Left colon (tissue), 2 donors: Measurements from ENCODE around the gene S100PBP. TPM values are rescaled to one million over a fixed set of nuclear protein-coding genes. Genes with fewer than 3 reads are reported as not detected.

ENCODE experiments used
- ATAC-seq: fragments of 200-7000 bp; cut with Tn5 transposase; one replicate; pipeline ENCODE4 v1.9.1; 2020; ENCODE audit warnings: mild to moderate bottlenecking, moderate library complexity
- DNase-seq, 2 donors: peaks; one replicate each; pipeline ENCODE4 v3.0.0-alpha.2; 2020
- intact Hi-C, 2 donors: fragments of 100-400 bp; cut with DNase I in 1 of 2; cut with micrococcal nuclease in 1 of 2; formaldehyde crosslinking; loops; one replicate each; pipeline versions ENCODE4 v1.11.2 to v1.14.0; 2022; cut with DNase I, micrococcal nuclease
- total RNA-seq, 2 donors: library from RNA; stranded (reverse); fragmentation: NEBNext Ultra II Directional; extraction: Animal tissue kit (Norgen Biotek cat#: 25700); gene quantifications; one replicate each; pipeline ENCODE4 v1.2.1, GENCODE V29; 2021
- donor health status: DM: no; HTN: no; CAD: no.
- donor health status: DM: yes; HTN: yes; CAD: no.

S100PBP gene
- total RNA-seq, 2 donors from 2014 or later = 29.1 to 29.5 TPM

DNA sequence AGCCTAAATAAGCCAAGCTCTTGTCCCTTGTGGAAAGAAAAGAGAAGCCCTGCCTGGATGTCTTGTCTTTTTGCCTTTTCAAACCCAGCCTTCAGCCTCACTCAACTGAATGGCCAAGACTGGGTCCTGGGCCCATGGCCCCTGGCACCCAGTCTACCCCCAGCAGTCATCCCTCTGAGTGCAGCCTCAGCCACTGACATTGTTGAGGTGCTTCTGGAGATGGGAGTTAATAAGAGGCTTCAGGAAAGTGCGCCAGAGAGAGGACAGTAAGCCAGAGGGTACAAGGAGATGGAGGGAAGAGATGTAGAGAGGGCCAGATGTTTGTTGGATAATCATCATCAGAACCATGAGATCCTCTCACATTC, 46.4 kb downstream of the S100PBP start:
- ATAC-seq (no peak), DNase-seq (no peak)
- intact Hi-C loops = no loop called here

DNA sequence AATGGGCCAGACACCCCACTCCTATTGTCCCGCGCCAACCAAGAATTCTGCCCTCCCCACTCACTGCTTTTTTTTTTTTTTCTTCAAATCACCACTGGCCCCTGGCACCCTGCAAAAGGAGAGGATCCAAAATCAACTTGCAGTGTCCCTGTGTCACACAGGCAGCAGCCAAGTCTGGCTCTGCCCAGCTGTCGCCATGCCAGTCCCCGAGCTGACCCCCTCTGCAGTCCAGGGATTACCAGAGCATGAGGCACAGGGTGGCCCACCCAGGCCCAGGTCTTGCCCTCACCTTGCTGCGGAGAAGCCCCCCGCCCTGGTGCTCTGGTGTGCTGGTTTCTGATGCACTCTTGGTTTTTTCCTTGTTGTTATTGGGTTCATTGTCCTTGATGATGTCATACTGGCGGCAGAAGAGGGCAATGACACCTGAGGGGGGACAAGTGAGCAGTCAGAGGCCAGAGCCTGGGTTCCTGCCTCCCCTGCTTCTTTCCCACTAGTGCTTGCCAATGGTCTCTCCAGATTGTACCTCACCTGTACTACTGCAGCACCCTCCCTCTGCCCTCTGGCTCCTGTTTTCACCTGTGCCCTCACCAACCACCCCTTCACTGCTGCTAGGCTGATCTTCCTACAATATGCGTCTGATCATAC, 47.0 kb downstream of the S100PBP start:
- intact Hi-C loops = no loop called here

DNA sequence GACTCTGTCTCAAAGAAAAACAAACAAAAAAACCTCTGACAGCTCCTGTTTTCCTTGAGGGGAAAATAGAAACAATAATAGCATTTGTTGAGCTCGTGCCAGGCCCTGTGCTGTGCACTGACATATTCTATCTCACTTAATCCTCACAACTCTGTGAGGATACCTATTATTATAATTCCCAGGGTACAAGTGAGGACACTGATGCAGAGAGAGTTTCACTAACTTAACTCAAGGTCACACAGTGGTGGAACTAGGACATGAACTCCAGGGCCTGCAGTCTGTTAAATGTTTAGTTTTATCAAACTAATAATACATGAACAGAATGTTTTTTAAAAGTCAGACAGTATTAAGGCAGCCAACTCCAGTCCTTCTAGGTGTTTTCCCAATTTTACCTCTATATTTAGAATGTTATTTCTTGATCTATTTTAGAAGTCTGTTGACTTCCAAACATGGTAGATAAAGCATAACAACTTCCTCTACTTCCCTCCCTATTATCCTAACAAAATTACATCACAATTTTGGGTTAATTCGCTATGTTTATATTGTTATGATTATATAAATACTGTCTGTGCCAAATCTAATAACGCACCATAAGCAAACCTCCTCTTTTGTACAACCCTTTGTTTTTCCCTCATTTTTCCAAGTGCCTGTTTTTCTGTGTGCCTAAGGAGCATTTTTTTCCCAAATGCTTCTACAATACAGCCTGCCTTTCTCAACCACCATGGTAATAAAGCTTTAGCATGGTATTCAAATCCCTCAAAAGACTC, 48.4 kb downstream of the S100PBP start:
- DNase-seq = no peak
- intact Hi-C loops = no loop called here
- ATAC-seq = no peak

More for the DNA sequence above, 47.0 kb downstream of the S100PBP start:
- ATAC-seq (no peak), DNase-seq (no peak)

DNA sequence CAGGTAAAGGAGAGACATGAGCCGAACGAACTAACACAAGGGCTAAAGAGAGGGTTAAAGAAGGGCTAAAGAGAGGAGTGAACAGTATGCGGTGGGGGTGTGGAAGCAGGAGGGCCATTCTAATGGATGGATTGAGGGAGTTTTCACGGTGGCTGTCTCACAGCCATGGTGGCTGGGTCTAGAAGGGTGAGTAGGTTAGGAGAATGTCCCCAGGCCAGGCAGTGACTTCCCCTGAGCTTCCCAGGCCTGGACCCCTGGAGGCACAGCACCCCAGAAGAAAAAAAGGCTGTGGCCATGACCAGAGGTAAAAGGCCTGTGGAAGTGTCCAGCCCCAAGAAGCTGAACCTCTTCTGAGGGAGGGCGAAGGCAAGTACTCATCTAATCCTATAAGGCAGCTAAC, 49.7 kb downstream of the S100PBP start:
- no peak for ATAC-seq
- intact Hi-C loops = no loop called here
- no peak for DNase-seq

DNA sequence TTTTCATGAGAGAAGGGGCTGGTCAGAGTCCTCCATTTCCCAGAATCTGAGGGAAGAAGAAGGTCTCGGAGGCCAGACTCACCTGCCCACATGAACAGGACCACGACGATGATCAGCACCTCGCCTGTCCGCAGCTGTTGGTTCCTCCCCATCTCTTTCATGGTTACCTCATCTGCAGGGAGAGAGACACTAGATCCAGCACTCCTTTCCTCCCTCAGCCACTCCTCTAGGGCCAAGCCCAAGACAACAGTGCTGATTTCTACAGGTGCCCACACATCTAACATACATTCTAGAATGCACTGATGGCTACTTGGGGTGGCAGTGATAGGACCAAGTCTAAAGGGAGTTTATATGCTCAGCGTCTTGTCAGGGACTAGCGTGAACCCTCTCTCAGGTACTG, 50.2 kb downstream of the S100PBP start:
- ATAC-seq = no peak
- intact Hi-C loops = no loop called here
- DNase-seq = no peak

DNA sequence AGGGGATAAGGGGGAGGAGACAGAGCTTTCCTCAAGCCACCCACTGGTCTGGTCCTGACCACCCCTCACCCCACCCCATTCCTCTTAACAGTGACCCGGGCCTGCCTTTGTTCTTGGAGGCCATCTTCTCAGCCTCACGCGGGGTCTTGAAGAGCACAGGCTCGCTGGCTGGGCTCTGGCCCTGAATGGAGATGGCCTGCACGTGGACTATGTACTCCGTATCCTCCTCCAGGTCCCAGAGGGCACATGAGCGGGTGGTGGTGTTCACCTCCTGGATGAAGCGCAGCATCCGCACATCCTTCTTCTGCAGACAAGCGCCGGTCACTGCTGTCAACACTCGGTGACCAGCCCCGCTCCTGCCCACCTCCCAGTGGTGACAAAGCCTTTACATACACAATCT, 50.6 kb downstream of the S100PBP start:
- intact Hi-C loops = no loop called here
- DNase-seq (no peak), ATAC-seq (no peak)

DNA sequence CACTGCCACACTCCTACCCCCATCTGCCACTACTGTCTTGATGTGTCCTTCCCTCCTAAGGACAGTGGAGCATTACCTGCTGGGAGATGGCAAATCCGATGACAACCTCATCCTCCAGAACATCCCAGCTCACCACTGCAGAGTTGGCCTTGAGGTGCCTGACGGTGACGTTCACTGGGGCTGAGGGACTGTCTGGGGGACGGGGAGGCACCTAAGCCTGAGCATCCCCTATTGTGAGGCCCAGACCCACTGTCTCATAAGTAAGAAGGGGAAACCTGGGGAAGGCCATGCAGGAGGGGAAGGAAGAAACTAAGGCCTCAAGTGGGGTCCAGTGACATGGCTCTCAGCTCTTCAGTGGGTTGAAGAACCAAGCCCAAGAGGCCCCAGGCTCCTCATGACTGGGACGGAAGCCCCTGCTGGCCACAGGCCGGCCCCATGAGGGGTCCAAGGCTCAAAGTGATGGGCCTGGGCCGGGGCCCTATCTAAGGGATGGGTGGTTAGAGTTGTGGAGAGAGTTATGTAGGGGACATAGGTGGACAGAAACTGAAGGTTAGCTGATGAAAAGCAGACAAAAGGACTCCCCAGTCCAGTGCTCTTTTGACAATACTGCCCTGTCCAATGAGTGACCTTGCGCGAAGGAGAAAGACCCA, 51.5 kb downstream of the S100PBP start:
- ATAC-seq = no peak
- no peak for DNase-seq
- intact Hi-C loops = no loop called here

DNA sequence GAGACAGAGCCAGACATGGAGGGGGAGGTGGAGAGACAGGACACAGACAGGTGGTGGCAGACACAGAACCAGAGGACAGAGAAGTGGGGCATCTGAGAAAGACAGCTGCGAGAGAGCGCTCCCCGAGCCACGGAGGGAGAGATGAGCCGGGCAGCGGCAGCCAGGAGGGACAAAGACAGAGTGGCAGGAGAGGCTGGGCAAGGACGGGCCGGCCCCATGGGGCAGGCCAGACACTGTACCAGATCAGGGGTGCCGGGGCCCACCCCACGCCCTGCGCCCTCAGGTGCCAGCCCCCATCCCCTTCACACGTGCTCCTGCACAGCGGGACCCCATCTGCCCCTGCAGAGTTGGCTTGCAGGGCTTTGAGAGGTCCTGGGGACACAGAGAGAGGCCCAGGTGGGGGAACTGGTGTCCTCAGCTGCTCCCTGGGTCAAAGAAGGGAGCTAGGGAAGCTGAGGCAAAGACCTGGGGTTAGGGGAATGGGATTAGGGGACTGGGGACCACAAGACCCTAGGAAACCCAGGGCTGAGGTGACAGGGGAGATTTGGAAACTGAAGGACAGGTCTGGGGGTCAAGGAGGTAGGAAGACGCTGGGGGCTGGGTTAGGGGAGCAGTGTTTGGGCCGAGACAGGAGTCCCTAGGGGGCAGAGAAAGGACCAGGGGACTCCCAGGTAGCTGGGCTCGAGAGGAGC, 52.6 kb downstream of the S100PBP start:
- intact Hi-C loops = no loop called here
- ATAC-seq (no peak), DNase-seq (no peak)

DNA sequence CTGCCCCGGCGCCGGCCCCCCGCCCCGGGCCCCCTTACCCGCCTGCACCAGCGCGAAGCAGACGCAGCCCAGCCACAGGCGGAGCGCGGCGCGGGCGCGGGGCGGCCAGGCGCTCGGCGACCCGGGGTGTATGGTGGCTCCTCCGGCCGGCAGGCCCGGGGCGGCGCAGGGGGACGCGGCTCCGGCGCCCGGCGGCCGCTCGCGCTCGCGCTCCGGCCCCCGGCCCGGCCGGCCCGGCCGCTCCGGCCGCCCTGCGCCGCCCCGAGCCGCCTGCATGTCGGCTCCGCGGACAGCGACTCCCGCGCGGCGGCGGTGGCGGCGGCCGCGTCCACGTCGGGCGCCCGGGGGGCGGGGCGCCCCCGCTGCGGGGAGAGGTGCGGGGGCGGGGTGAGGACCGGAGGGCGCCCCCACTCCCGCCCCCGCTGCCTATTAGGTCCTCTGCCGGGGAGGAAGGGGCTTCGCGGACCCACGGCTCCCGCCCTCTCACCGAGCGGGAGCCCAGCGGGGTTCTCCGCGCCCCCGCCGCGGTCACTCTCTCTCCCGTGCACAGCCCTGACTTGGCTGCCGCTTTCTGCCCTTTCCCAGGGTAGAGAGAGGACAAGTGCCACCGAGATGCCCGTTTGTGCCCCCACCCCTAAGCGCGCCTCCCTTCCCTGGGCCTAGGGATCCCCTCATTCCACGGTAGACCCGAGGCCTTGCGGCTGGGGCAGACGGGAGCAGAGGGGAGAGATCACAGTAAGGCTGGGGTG, 53.3 kb downstream of the S100PBP start, which contains the start of gene FNDC5:
FNDC5 (minus strand) TSS at position 298 of the 749 bp plus-strand sequence.
- ATAC-seq = peak; percentile 43
- no peak for DNase-seq
- intact Hi-C loops = no loop called here

DNA sequence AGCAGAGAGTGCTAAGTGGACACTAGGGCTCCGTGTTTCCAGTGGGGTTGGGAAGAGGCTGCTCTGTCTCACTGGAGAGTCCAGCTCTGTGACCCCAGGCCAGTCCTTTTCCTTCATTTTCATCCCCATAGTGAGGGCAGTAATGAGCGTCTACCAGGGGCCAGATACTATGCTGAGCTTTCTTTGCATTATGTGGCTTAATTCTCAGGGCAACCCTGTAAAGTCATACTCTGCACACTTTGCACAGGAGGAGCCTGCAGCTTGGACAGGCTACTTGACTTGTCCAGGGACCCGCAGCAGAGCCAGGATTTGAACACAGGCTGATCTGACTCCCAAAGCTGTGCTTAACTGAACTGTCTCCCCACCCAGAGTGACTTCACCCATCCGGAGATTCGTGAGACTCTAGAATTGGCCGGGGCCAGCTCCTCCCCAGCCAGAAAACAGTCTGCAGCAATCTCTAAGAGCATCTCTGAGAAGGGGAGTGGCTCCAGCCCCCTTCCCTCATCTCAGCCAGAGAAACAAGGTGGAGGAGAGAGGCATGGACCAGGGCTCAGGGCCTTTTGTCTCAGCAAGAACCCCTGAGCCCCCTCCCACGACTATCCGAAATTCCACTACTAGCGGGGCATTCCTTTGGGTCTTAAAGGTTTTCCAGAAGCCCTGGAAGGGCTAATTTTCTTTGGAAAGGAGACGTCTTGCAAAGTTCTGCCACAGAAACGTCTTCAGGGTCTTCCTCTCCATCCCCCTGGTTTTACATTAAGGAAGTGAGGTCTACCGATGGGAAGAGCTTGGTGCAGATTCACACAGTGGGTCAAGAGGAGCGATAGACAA, 54.1 kb downstream of the S100PBP start:
- ATAC-seq (no peak), DNase-seq (no peak)
- intact Hi-C loops = no loop called here

DNA sequence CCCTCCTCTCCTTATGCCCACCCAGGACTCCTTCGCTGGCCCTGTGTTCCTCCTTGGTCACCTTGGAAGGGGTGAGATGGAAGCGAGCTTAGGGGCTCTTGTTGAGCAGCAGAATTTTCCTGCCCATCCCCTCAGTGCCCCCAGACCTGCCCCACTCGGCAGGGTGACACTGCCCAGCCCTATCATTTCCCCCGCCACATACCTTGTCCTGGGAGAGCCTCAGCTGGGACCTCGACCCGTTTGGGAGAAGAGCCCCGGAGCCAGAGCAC, 54.7 kb downstream of the S100PBP start:
- DNase-seq = no peak
- no peak for ATAC-seq
- intact Hi-C loops = no loop called here

DNA sequence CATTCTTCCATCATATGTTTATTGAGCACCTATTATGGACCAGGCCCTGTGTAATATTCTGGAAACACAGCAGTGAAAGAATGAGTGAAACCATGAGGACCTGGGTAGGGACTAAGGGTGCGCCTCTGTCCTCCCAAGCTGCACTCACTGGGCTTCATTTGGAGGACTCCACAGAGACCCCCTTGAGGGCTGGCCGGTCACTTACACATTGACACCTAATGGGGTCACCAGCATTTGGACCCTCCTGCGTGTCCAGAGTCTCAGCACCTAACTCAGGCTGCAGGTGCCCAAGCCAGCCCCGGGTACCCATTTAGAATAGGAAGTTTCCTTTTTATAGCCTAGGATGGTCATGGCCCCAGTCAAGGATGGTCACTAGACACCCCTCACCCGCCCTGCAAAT, 56.0 kb downstream of the S100PBP start:
- intact Hi-C loops = no loop called here
- DNase-seq (no peak), ATAC-seq (no peak)

DNA sequence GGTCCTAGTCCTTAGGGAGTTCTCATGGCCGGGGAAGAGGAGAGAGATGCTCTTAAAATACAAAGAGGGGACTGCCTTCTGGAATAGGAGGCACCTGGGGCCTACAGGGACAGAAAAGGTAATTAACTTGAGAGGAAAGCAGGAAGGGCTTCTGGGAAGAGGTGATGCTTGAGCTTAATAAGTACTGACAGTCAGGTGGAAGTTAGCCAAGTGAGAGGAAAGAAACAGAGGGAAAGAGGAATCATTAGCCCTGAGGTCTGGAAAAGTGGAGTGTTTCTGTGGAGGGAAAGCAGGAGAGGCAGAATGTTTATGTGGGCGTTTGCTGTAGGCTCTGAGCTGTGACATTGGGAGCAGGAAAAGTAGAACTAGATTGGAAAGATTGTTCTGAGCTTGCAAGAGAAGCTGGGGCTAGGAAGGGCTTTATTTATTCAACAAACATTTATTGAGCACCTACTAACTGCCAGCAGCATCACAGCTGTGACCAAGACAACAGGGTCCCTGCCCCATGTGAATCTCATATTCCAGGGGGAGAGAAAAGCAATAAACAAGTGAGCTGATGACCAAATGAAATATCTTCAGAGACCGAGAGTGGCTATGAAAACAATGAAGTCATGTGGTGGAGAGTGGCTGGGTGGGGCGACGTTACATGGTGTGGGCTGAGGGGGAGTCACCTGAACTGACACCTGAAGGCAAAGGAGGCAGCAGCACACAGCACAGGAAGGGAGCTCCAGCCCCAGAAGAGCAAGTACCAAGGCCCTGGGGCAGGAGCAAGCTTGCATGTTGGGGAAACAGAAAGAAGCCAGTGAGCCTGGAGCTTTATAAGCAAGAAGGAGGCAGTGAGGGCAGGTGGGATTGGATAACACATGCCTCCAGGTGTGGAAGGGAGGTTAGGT, 57.7 kb downstream of the S100PBP start:
- no peak for ATAC-seq
- intact Hi-C loops = no loop called here
- DNase-seq = no peak

DNA sequence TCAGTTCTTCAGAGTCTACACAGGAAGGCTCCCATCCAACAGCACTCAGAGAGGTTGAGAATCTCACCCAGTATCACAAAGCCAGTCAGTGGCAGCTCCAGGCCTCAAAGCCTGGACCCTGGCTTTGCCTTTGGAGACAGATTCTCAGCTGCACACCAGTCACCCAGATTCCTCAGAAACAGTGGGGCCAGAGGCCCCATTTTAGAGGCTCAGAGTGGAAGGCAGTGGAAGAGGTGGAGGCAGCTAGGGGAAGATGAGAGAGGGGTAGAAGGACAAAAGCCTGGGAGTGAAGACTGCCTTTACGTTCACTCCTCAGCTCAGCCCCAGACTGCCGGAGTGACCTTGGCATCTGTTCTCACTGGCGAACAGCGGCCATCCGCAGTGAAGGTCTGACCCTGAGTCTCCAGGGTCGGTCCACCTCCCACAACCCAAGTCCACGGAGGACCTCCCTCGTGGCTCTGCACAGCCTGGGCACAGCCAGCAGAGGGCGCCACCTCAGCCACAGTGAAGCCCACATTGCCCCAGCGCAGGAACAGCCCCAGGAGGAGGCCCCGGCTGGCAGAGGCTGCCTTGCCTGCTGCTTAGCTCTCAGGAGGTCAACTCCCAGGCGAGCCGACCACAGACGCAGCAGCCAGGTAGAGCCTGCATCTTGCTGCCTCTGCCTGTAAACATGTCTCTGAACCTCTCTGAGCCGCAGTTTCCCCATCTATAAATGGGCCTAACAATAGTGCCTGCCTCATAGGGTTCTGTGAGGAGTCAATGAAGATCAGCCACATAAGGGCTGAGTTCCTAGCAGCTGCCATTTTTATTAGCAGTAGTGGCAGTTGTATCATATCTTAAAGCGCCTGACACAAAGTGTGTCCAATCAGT, 59.1 kb downstream of the S100PBP start:
- intact Hi-C loops = no loop called here

DNA sequence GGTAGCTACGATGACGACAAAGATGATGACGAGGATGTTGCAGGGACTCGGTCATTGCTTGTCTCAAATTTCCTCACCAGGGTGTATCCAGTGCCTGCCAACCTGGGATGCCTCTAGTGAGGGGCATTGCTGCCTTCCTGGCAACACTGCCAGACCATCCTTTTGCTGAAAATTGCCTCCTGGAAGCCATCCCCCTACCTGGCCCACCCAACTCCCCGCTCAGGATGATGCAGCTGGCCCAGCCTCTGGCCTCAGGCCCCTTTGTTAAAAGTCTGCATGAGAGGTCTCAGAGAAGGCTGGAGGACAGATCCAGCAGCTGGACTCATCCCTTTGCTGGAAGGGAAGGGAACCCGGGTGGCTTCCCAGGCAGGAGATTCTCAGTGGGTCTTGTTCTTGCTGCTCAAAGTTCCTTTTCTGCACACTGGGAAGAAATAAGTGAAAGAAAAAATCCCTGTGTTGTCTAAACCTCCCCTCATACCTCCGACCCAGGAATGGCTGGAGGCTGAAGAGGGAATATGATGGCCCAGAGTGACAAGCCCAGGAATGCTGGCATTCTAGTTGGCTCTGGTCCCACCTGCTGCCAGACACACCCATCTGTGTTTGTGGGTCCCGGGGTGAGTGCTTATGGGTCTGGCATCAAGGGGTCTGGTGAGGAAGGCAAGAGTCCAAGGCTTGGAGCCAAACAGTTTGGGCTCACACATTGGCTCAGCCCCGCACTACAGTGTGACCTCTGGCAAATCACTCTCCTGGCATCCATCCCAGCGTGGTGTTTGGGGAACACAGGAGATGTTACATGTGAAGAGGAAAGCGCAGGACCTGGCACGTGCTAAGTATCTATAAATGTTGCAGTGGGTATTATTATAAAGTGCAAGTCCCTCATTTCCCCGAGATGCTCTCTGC, 60.0 kb downstream of the S100PBP start:
- intact Hi-C loops = no loop called here
- DNase-seq = peak in 1 of 2 donors; percentile 22
- no peak for ATAC-seq

More for the DNA sequence above, 59.1 kb downstream of the S100PBP start:
- ATAC-seq (peak; percentile 79), DNase-seq (peak; percentile 51 to 67)
